Mucosa of stomach (tissue), 1 donor: Measurements from ENCODE around the gene KCNJ3.

ENCODE experiments used
- H3K27me3 ChIP-seq: one replicate; pipeline ENCODE4 v1.7.0; 2013; ENCODE audit warnings: mild to moderate bottlenecking, low read length; ENCODE audit not compliant: control insufficient read depth, insufficient read depth
- H3K36me3 ChIP-seq: one replicate; pipeline ENCODE4 v1.7.0; 2013; ENCODE audit warnings: low read length; ENCODE audit not compliant: control insufficient read depth, insufficient read depth
- H3K4me1 ChIP-seq: one replicate; pipeline ENCODE4 v1.7.0; 2013; ENCODE audit warnings: mild to moderate bottlenecking, low read length; ENCODE audit not compliant: control insufficient read depth, insufficient read depth
- H3K4me3 ChIP-seq: one replicate; pipeline ENCODE4 v1.7.0; 2013; ENCODE audit warnings: low read length
- H3K9ac ChIP-seq: one replicate; pipeline ENCODE4 v1.7.0; 2013; ENCODE audit warnings: mild to moderate bottlenecking, low read length, moderate library complexity
- H3K9me3 ChIP-seq: one replicate; pipeline ENCODE4 v1.7.0; 2013; ENCODE audit warnings: mild to moderate bottlenecking, low read length, moderate library complexity; ENCODE audit not compliant: control insufficient read depth
- donor health status: Pancreatic carcinoma.

The KCNJ3 gene

GRCh38 chr2:154709215-154709614, 10.7 kb downstream of the KCNJ3 start:
- no peaks in the 10 kb centered on the region for H3K9me3 ChIP-seq
- no peaks in the 10 kb centered on the region for H3K4me1 ChIP-seq
- no peaks in the 10 kb centered on the region for H3K27me3 ChIP-seq
- no peak overlapping the region for H3K9ac ChIP-seq
- H3K4me3 ChIP-seq: no peak overlapping the region
- H3K36me3 ChIP-seq: no peaks in the 10 kb centered on the region

GRCh38 chr2:154710078-154710477, 11.6 kb downstream of the KCNJ3 start:
- H3K4me1 ChIP-seq: no peaks in the 10 kb centered on the region

GRCh38 chr2:154710685-154711084, 12.2 kb downstream of the KCNJ3 start:
- H3K4me3 ChIP-seq: no peak overlapping the region
- no peaks in the 10 kb centered on the region for H3K36me3 ChIP-seq
- no peaks in the 10 kb centered on the region for H3K27me3 ChIP-seq
- H3K9ac ChIP-seq: no peak overlapping the region
- no peaks in the 10 kb centered on the region for H3K9me3 ChIP-seq
- no peaks in the 10 kb centered on the region for H3K4me1 ChIP-seq

More at GRCh38 chr2:154710078-154710477, 11.6 kb downstream of the KCNJ3 start:
- H3K36me3 ChIP-seq: no peaks in the 10 kb centered on the region
- no peaks in the 10 kb centered on the region for H3K9me3 ChIP-seq
- no peak overlapping the region for H3K4me3 ChIP-seq
- H3K9ac ChIP-seq: no peak overlapping the region
- H3K27me3 ChIP-seq: no peaks in the 10 kb centered on the region

- no peak overlapping the region for H3K4me3 ChIP-seq
- H3K9me3 ChIP-seq: no peaks in the 10 kb centered on the region
- H3K27me3 ChIP-seq: no peaks in the 10 kb centered on the region
- H3K9ac ChIP-seq: no peak overlapping the region
- no peaks in the 10 kb centered on the region for H3K36me3 ChIP-seq
- peaks cover 7% of the 10 kb centered on the region for H3K4me1 ChIP-seq
Measured at GRCh38 chr2:154713675-154714074, 15.2 kb downstream of the KCNJ3 start.

- Histone ChIP-seq H3K4me3 (no peak overlapping the region), H3K36me3 (no peaks in the 10 kb centered on the region), H3K9me3 (no peaks in the 10 kb centered on the region), H3K27me3 (no peaks in the 10 kb centered on the region), H3K4me1 (peaks cover 7% of the 10 kb centered on the region), H3K9ac (no peak overlapping the region)
Measured at GRCh38 chr2:154720651-154721050, 22.2 kb downstream of the KCNJ3 start.

GRCh38 chr2:154724194-154724797, 25.8 kb downstream of the KCNJ3 start:
- Histone ChIP-seq H3K36me3 (no peaks in the 10 kb centered on the region), H3K27me3 (no peaks in the 10 kb centered on the region), H3K4me3 (no peak overlapping the region), H3K9me3 (no peaks in the 10 kb centered on the region), H3K9ac (no peak overlapping the region), H3K4me1 (no peaks in the 10 kb centered on the region)

GRCh38 chr2:154740361-154740760, 41.9 kb downstream of the KCNJ3 start:
- Histone ChIP-seq H3K9ac (no peak overlapping the region), H3K4me1 (no peaks in the 10 kb centered on the region), H3K9me3 (no peaks in the 10 kb centered on the region), H3K27me3 (no peaks in the 10 kb centered on the region), H3K4me3 (no peak overlapping the region), H3K36me3 (no peaks in the 10 kb centered on the region)

GRCh38 chr2:154758871-154759270, 60.4 kb downstream of the KCNJ3 start:
- Histone ChIP-seq H3K4me1 (no peaks in the 10 kb centered on the region), H3K9me3 (no peaks in the 10 kb centered on the region), H3K4me3 (no peak overlapping the region), H3K27me3 (no peaks in the 10 kb centered on the region), H3K9ac (no peak overlapping the region), H3K36me3 (no peaks in the 10 kb centered on the region)

GRCh38 chr2:154762638-154763037, 64.1 kb downstream of the KCNJ3 start:
- Histone ChIP-seq H3K9me3 (no peaks in the 10 kb centered on the region), H3K4me1 (no peaks in the 10 kb centered on the region), H3K9ac (no peak overlapping the region), H3K27me3 (no peaks in the 10 kb centered on the region), H3K4me3 (no peak overlapping the region), H3K36me3 (no peaks in the 10 kb centered on the region)

GRCh38 chr2:154771664-154772284, 73.3 kb downstream of the KCNJ3 start:
- Histone ChIP-seq H3K27me3 (no peaks in the 10 kb centered on the region), H3K4me1 (no peaks in the 10 kb centered on the region), H3K9ac (no peak overlapping the region), H3K36me3 (no peaks in the 10 kb centered on the region), H3K9me3 (no peaks in the 10 kb centered on the region), H3K4me3 (no peak overlapping the region)

GRCh38 chr2:154776825-154777224, 78.3 kb downstream of the KCNJ3 start:
- Histone ChIP-seq H3K9me3 (no peaks in the 10 kb centered on the region), H3K36me3 (no peaks in the 10 kb centered on the region), H3K4me3 (no peak overlapping the region), H3K27me3 (no peaks in the 10 kb centered on the region), H3K9ac (no peak overlapping the region), H3K4me1 (no peaks in the 10 kb centered on the region)

GRCh38 chr2:154794406-154794805, 95.9 kb downstream of the KCNJ3 start:
- Histone ChIP-seq H3K4me1 (no peaks in the 10 kb centered on the region), H3K36me3 (no peaks in the 10 kb centered on the region), H3K9me3 (no peaks in the 10 kb centered on the region), H3K4me3 (no peak overlapping the region), H3K27me3 (no peaks in the 10 kb centered on the region), H3K9ac (no peak overlapping the region)
